Uterus (tissue), 4 donors: ENCODE data around the gene SCUBE1. TPM values are rescaled to one million over a fixed set of nuclear protein-coding genes. Genes with fewer than 3 reads are reported as not detected.

Experiments
- DNase-seq, 2 donors: peaks; one replicate each; pipeline ENCODE4 v3.0.0-alpha.2; 2019 to 2020
- H3K27ac ChIP-seq, 2 donors: fragments of 200-600 bp; sonication (generic); 1 replicate in 1 of 2; 2 replicates in 1 of 2; pipeline ENCODE4 v1.5.1; 2016 to 2018
- H3K27me3 ChIP-seq, 2 donors: fragments of 200-600 bp; sonication (generic); one replicate each; pipeline ENCODE4 v1.5.1; 2018 to 2019; ENCODE audit warnings: control low read depth in 1 of 2
- H3K36me3 ChIP-seq, 2 donors: fragments of 200-600 bp; sonication (generic); one replicate each; pipeline ENCODE4 v1.5.1; 2019; ENCODE audit warnings: control low read depth in 1 of 2
- H3K4me1 ChIP-seq, 2 donors: fragments of 200-600 bp; sonication (generic); one replicate each; pipeline ENCODE4 v1.5.1; 2018 to 2019; ENCODE audit warnings: control low read depth in 1 of 2
- H3K4me3 ChIP-seq, 2 donors: fragments of 200-600 bp; sonication (generic); 1 replicate in 1 of 2; 2 replicates in 1 of 2; pipeline ENCODE4 v1.5.1; 2018 to 2019; ENCODE audit warnings: mild to moderate bottlenecking in 1 of 2
- H3K9me3 ChIP-seq, 2 donors: fragments of 200-600 bp; sonication (generic); one replicate each; pipeline ENCODE4 v1.5.1; 2019; ENCODE audit warnings: control low read depth in 1 of 2
- CTCF ChIP-seq, 4 experiments: fragments of 200-600 bp in 2 of 4; fragments of 450-650 bp in 2 of 4; sonication (generic) in 2 of 4; IDR thresholded peaks; one replicate each; pipeline ENCODE4 v1.5.1; 2016 to 2019; ENCODE audit warnings: antibody characterized with exemption in 4 of 4, mild to moderate bottlenecking in 2 of 4, moderate library complexity in 1 of 4
- POLR2A ChIP-seq, 2 donors: fragments of 450-650 bp; IDR thresholded peaks; one replicate each; pipeline ENCODE4 v1.6.1; 2016; ENCODE audit warnings: antibody characterized with exemption in 2 of 2, mild to moderate bottlenecking in 1 of 2, moderate library complexity in 1 of 2
- intact Hi-C: fragments of 100-400 bp; cut with DNase I; formaldehyde crosslinking; loops from one replicate; pipeline ENCODE4 v1.15.1; 2023; ENCODE audit warnings: low total_unique reads
- total RNA-seq, 4 donors: library from RNA; depleted of rRNA in 3 of 4; stranded (reverse); fragments of >200 nt in 3 of 4; gene quantifications; one replicate each; pipeline versions ENCODE4 v1.1.0 to v1.2.4, GENCODE V29; 2014 to 2023
- donor health status: DM: yes; HTN: yes; CAD: no.

SCUBE1 gene
- total RNA-seq, 4 donors from 2014 or later: 0.14 to 1.7 (median 0.26) TPM; not detected in 1

- intact Hi-C loops: no loop called here
- Histone ChIP-seq H3K27me3 (no peaks in the 10 kb centered on the region), H3K4me3 (no peak overlapping the region), H3K4me1 (no peaks in the 10 kb centered on the region), H3K27ac (no peak overlapping the region), H3K36me3 (no peaks in the 10 kb centered on the region), H3K9me3 (no peaks in the 10 kb centered on the region)
- no peak for DNase-seq
- TF ChIP-seq POLR2A (IDR thresholded peaks at IDR 0.05): no peak
Observed at GRCh38 chr22:43222987-43223386, 120.2 kb downstream of the SCUBE1 start.

GRCh38 chr22:43222262-43222661 lies 120.9 kb downstream of the SCUBE1 start:
- Histone ChIP-seq H3K9me3 (no peaks in the 10 kb centered on the region), H3K27me3 (no peaks in the 10 kb centered on the region), H3K36me3 (no peaks in the 10 kb centered on the region), H3K4me1 (no peaks in the 10 kb centered on the region), H3K4me3 (no peak overlapping the region), H3K27ac (no peak overlapping the region)
- TF ChIP-seq POLR2A (IDR thresholded peaks at IDR 0.05) (no peak), CTCF (IDR thresholded peaks at IDR 0.05) (no peak)
- intact Hi-C loops: no loop called here
- DNase-seq: no peak

DNA sequence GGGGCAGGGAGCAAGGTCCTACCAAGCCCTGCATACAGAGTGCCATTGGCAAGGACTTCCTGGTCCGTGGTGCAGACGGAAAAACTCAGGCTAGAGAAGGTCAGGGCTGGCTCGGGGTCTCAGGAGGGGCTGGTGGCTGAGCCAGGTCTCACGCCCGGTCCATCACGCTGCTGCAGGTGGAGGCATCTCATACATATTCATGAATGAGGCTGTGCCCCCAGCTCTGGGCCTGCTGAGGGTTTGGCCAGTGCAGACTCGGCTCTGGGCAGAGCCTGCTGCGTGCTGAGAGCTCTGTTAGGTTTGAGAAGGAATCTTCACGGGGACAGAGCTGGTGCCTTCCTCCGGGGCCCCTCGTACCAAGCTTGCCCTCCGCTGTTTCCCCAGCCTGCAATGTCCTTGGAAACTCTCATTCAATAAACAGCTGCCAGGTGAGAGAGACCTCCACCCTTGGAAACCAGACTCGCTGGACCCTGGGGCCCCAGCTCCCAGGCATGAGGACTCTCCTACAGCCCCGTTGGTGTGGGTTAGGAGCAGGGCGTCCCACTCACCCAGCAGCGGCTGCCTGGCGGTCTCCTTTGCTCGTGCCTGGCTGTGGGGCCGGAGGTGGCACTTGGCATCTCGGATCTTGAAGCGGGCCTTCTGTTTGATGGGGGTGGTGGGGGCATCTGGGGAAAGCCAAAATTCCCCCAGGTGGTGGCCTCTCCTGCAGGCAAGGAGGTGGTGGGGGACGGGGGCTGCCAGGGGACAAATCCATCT lies 122.4 kb downstream of the SCUBE1 start:
- Histone ChIP-seq H3K36me3 (no peaks in the 10 kb centered on the region), H3K4me1 (no peaks in the 10 kb centered on the region), H3K9me3 (no peaks in the 10 kb centered on the region), H3K4me3 (no peak overlapping the region), H3K27ac (no peak overlapping the region), H3K27me3 (no peaks in the 10 kb centered on the region)
- no peak for DNase-seq
- intact Hi-C loops: no loop called here
- TF ChIP-seq CTCF (IDR thresholded peaks at IDR 0.05): no peak
- TF ChIP-seq POLR2A (IDR thresholded peaks at IDR 0.05): no peak

DNA sequence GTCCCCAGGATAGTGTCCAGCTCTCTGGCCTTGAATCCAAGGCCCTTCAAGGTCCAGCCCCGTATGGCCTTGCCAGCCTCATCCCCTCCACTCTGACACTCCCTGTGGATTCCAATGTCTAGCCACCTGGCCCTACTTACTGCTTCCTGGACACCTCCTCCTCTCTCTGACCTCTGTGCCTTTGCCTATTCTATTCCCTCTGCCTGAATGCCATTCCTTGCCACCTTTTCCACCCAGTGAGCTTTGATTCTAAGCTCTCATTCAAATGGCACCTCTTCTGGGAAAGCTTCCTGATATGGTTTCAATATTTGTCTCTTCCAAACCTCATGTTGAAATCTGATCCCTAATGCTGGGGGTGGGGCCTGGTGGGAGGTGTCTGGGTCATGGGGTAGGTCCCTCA lies 124.4 kb downstream of the SCUBE1 start:
- no peaks in the 10 kb centered on the region for H3K36me3 ChIP-seq
- H3K27ac ChIP-seq: no peak overlapping the region
- intact Hi-C loops: no loop called here
- TF ChIP-seq POLR2A (IDR thresholded peaks at IDR 0.05) (no peak), CTCF (IDR thresholded peaks at IDR 0.05) (no peak)
- H3K9me3 ChIP-seq: no peaks in the 10 kb centered on the region
- H3K4me1 ChIP-seq: no peaks in the 10 kb centered on the region
- no peaks in the 10 kb centered on the region for H3K27me3 ChIP-seq
- no peak overlapping the region for H3K4me3 ChIP-seq
- no peak for DNase-seq

DNA sequence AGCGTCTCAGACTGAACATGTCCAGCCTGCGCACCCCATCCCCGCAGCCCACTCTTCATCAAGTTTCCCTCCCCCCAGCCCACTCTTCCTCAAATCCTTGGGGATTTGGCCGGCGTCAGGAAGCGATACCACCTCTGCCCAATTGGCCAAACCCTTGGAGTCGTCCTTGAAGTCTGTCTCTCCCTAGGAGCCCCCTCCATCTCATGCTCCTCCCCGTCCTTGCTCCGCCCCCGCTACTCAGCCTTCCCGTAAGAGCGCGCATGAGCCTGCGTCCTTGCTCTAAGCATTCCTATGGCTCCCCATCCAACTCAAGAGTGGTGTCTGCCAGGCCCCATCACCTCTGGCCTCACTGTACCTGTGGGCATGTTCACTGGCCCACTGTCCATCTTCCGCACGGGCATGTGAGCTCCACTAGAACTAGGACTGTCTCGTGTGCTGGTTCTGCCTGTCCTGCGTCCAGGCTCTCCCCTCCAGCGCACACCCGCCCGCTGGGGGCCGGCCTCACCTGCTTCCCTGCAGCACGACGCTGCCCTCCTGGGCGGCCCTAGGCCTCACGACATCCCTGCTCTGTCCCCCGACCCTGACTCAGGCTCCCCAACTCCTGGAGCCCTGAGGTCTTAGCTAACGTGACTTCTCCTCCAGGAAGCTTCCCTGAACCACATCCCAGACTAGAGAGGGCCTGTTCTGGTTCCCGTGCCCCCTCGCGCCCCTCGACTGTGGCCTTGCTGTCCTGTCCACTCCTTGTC lies 125.7 kb downstream of the SCUBE1 start:
- Histone ChIP-seq H3K27ac (no peak overlapping the region), H3K27me3 (no peaks in the 10 kb centered on the region), H3K36me3 (no peaks in the 10 kb centered on the region), H3K9me3 (no peaks in the 10 kb centered on the region), H3K4me1 (no peaks in the 10 kb centered on the region), H3K4me3 (no peak overlapping the region)
- TF ChIP-seq CTCF (IDR thresholded peaks at IDR 0.05): no peak
- no peak for TF ChIP-seq POLR2A (IDR thresholded peaks at IDR 0.05)
- no peak for DNase-seq
- intact Hi-C loops: no loop called here
